H1 (cell line): ENCODE results near the gene C1RL. TPM values are rescaled to one million over a fixed set of nuclear protein-coding genes. Genes with fewer than 3 reads are reported as not detected.

ENCODE experiments used
- ASH2L ChIP-seq: fragments of 200-600, 300-600 bp; sonication (generic); IDR thresholded peaks from one replicate; pipeline ENCODE4 v1.7.1; 2017; ENCODE audit warnings: low read length
- polyA plus RNA-seq, 7 experiments: library from polyadenylated mRNA; depleted of rRNA in 3 of 7; stranded (reverse) in 5 of 7; unstranded in 2 of 7; fragments of >200 nt in 5 of 7; fragments of 200-250 nt in 2 of 7; gene quantifications; 1 replicate in 5 of 7; 2 replicates in 1 of 7; 4 replicates in 1 of 7; pipeline versions ENCODE4 v1.2.1 to v1.2.3, GENCODE V29; 2011 to 2013; ENCODE audit warnings: missing spikeins in 2 of 7, mixed read lengths in 2 of 7
- total RNA-seq: library from RNA; stranded (reverse); fragmentation: NEBNext Ultra II Directional; extraction: Animal tissue kit (Norgen Biotek cat#: 25700); gene quantifications from 2 replicates; pipeline ENCODE4 v1.2.1, GENCODE V29; 2021
- TF ChIP-seq, protein P1 (sequence below): fragments of 300-600 bp; sonication (generic); IDR thresholded peaks from 2 replicates; pipeline ENCODE4 v1.7.1; 2012; ENCODE audit warnings: low read length, moderate library complexity, mild to moderate bottlenecking, inconsistent platforms; ENCODE audit not compliant: insufficient replicate concordance

Gene C1RL
- total and polyA plus RNA-seq, 2 of the 8 experiments (the other 6 are each of a cell fraction or from before 2014, with no cell fraction given) = 11.4 to 15.5 TPM

DNA sequence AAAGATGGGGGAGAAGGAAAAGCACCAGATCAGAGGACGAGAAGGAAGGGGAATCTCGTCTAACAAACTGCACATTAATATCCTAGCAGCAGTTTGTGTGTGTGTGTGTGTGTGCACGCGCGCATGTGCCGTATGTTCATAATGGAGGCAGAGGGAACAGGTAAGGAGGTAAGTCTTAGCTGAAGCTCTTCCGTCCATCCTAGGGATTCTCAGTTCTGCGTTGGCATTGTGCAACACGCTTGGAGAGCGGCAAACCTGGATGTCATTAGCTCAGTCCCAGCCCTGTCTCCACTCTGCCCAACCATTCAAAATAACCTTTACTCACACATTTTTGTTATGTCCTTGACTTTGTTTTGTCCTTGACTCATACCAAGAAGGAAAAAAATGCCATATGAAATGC, 15.1 kb downstream of the C1RL start (continued):
- TF ChIP-seq, protein P1, sequence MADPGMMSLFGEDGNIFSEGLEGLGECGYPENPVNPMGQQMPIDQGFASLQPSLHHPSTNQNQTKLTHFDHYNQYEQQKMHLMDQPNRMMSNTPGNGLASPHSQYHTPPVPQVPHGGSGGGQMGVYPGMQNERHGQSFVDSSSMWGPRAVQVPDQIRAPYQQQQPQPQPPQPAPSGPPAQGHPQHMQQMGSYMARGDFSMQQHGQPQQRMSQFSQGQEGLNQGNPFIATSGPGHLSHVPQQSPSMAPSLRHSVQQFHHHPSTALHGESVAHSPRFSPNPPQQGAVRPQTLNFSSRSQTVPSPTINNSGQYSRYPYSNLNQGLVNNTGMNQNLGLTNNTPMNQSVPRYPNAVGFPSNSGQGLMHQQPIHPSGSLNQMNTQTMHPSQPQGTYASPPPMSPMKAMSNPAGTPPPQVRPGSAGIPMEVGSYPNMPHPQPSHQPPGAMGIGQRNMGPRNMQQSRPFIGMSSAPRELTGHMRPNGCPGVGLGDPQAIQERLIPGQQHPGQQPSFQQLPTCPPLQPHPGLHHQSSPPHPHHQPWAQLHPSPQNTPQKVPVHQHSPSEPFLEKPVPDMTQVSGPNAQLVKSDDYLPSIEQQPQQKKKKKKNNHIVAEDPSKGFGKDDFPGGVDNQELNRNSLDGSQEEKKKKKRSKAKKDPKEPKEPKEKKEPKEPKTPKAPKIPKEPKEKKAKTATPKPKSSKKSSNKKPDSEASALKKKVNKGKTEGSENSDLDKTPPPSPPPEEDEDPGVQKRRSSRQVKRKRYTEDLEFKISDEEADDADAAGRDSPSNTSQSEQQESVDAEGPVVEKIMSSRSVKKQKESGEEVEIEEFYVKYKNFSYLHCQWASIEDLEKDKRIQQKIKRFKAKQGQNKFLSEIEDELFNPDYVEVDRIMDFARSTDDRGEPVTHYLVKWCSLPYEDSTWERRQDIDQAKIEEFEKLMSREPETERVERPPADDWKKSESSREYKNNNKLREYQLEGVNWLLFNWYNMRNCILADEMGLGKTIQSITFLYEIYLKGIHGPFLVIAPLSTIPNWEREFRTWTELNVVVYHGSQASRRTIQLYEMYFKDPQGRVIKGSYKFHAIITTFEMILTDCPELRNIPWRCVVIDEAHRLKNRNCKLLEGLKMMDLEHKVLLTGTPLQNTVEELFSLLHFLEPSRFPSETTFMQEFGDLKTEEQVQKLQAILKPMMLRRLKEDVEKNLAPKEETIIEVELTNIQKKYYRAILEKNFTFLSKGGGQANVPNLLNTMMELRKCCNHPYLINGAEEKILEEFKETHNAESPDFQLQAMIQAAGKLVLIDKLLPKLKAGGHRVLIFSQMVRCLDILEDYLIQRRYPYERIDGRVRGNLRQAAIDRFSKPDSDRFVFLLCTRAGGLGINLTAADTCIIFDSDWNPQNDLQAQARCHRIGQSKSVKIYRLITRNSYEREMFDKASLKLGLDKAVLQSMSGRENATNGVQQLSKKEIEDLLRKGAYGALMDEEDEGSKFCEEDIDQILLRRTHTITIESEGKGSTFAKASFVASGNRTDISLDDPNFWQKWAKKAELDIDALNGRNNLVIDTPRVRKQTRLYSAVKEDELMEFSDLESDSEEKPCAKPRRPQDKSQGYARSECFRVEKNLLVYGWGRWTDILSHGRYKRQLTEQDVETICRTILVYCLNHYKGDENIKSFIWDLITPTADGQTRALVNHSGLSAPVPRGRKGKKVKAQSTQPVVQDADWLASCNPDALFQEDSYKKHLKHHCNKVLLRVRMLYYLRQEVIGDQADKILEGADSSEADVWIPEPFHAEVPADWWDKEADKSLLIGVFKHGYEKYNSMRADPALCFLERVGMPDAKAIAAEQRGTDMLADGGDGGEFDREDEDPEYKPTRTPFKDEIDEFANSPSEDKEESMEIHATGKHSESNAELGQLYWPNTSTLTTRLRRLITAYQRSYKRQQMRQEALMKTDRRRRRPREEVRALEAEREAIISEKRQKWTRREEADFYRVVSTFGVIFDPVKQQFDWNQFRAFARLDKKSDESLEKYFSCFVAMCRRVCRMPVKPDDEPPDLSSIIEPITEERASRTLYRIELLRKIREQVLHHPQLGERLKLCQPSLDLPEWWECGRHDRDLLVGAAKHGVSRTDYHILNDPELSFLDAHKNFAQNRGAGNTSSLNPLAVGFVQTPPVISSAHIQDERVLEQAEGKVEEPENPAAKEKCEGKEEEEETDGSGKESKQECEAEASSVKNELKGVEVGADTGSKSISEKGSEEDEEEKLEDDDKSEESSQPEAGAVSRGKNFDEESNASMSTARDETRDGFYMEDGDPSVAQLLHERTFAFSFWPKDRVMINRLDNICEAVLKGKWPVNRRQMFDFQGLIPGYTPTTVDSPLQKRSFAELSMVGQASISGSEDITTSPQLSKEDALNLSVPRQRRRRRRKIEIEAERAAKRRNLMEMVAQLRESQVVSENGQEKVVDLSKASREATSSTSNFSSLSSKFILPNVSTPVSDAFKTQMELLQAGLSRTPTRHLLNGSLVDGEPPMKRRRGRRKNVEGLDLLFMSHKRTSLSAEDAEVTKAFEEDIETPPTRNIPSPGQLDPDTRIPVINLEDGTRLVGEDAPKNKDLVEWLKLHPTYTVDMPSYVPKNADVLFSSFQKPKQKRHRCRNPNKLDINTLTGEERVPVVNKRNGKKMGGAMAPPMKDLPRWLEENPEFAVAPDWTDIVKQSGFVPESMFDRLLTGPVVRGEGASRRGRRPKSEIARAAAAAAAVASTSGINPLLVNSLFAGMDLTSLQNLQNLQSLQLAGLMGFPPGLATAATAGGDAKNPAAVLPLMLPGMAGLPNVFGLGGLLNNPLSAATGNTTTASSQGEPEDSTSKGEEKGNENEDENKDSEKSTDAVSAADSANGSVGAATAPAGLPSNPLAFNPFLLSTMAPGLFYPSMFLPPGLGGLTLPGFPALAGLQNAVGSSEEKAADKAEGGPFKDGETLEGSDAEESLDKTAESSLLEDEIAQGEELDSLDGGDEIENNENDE = no peak
- TF ChIP-seq ASH2L = no peak
